GM12878 (cell line): ENCODE measurements around the gene TSPAN12. TPM values are rescaled to one million over a fixed set of nuclear protein-coding genes. Genes with fewer than 3 reads are reported as not detected.

Experiments
- BACH1 ChIP-seq: fragments of 450-650 bp; IDR thresholded peaks from 2 replicates; pipeline ENCODE4 v1.6.1; 2017; ENCODE audit warnings: mild to moderate bottlenecking, borderline replicate concordance
- BCL11A ChIP-seq: IDR thresholded peaks from 2 replicates; pipeline ENCODE4 v1.6.1; 2011; ENCODE audit warnings: low read depth, low read length
- BHLHE40 ChIP-seq, 2 experiments: fragments of 450-650 bp in 1 of 2; IDR thresholded peaks; 2 replicates each; pipeline ENCODE4 v1.6.1; 2011 to 2017; ENCODE audit warnings: low read depth in 2 of 2, borderline replicate concordance in 1 of 2, improper control_type of control experiment in 1 of 2, low read length in 1 of 2, mild to moderate bottlenecking in 1 of 2
- DPF2 ChIP-seq: fragments of 450-650 bp; IDR thresholded peaks from 2 replicates; pipeline ENCODE4 v1.6.1; 2017; ENCODE audit warnings: mild to moderate bottlenecking
- ESRRA ChIP-seq: IDR thresholded peaks from 2 replicates; pipeline ENCODE4 v1.6.1; 2012; ENCODE audit warnings: mild to moderate bottlenecking, low read length, improper control_type of control experiment
- IKZF2 ChIP-seq, 2 experiments: fragments of 450-650 bp; IDR thresholded peaks; 2 replicates each; pipeline ENCODE4 v1.6.1; 2017; ENCODE audit warnings: mild to moderate bottlenecking in 2 of 2, moderate library complexity in 2 of 2
- KAT2A ChIP-seq: conservative IDR thresholded peaks from 2 replicates; pipeline ENCODE4 v1.6.1; 2011; ENCODE audit warnings: low read depth, low read length; ENCODE audit not compliant: control insufficient read depth
- MTA3 ChIP-seq: IDR thresholded peaks from 2 replicates; pipeline ENCODE4 v1.6.1; 2012; ENCODE audit warnings: low read length, inconsistent platforms, borderline replicate concordance
- NBN ChIP-seq: fragments of 450-650 bp; IDR thresholded peaks from 2 replicates; pipeline ENCODE4 v1.6.1; 2016
- NFIC ChIP-seq: IDR thresholded peaks from 2 replicates; pipeline ENCODE4 v1.6.1; 2012; ENCODE audit warnings: low read depth, mild to moderate bottlenecking, inconsistent platforms, low read length, moderate library complexity
- NKRF ChIP-seq: fragments of 450-650 bp; conservative IDR thresholded peaks from 2 replicates; pipeline ENCODE4 v1.6.1; 2017; ENCODE audit warnings: mild to moderate bottlenecking, moderate library complexity
- PKNOX1 ChIP-seq: fragments of 450-650 bp; IDR thresholded peaks from 2 replicates; pipeline ENCODE4 v1.6.1; 2016; ENCODE audit warnings: mild to moderate bottlenecking
- POLR2A ChIP-seq: IDR thresholded peaks from 2 replicates; pipeline ENCODE4 v1.6.1; 2011; ENCODE audit warnings: low read depth, mild to moderate bottlenecking, low read length
- RAD21 ChIP-seq: IDR thresholded peaks from 2 replicates; pipeline ENCODE4 v1.6.1; 2011; ENCODE audit warnings: mild to moderate bottlenecking, low read depth, low read length, moderate library complexity; ENCODE audit not compliant: insufficient read depth
- SKIL ChIP-seq: fragments of 450-650 bp; IDR thresholded peaks from 2 replicates; pipeline ENCODE4 v1.6.1; 2017; ENCODE audit warnings: mild to moderate bottlenecking, low read depth, inconsistent platforms; ENCODE audit not compliant: poor library complexity, severe bottlenecking
- SMAD1 ChIP-seq: fragments of 450-650 bp; IDR thresholded peaks from 2 replicates; pipeline ENCODE4 v1.6.1; 2018; ENCODE audit warnings: mild to moderate bottlenecking, low read depth; ENCODE audit not compliant: partially characterized antibody
- ZNF687 ChIP-seq: fragments of 450-650 bp; IDR thresholded peaks from 2 replicates; pipeline ENCODE4 v1.6.1; 2017; ENCODE audit warnings: mild to moderate bottlenecking, moderate library complexity
- polyA plus RNA-seq, 11 experiments: library from polyadenylated mRNA; depleted of rRNA in 4 of 11; unstranded in 6 of 11; stranded (reverse) in 5 of 11; fragments of >200 nt; fragmentation: Nextera tagmentation in 4 of 11; fragmentation: Illumina TruSeq in 1 of 11; extraction: Ambion mirVana in 4 of 11; extraction: Trizol in 1 of 11; gene quantifications; 1 replicate in 1 of 11; 2 replicates in 10 of 11; pipeline versions ENCODE4 v1.2.1 to v1.2.3, GENCODE V29; 2011 to 2016; ENCODE audit warnings: inconsistent platforms in 2 of 11, missing spikeins in 2 of 11, low read depth in 1 of 11
- total RNA-seq, 4 experiments: library from RNA; depleted of rRNA in 3 of 4; stranded (reverse); fragments of >200 nt in 3 of 4; fragmentation: Illumina TruSeq in 1 of 4; extraction: Trizol in 1 of 4; gene quantifications; 2 replicates each; pipeline versions ENCODE4 v1.2.1 to v1.2.3, GENCODE V29; 2013 to 2021
- TF ChIP-seq, protein P1 (sequence below): IDR thresholded peaks from 2 replicates; pipeline ENCODE4 v1.6.1; 2011; ENCODE audit warnings: mild to moderate bottlenecking, low read depth, low read length, moderate library complexity; ENCODE audit not compliant: insufficient replicate concordance

Gene TSPAN12
- total and polyA plus RNA-seq, 10 of the 15 experiments (the other 5 are each of a cell fraction or from before 2014, with no cell fraction given): 0.67 to 110 (median 1.3) TPM

DNA sequence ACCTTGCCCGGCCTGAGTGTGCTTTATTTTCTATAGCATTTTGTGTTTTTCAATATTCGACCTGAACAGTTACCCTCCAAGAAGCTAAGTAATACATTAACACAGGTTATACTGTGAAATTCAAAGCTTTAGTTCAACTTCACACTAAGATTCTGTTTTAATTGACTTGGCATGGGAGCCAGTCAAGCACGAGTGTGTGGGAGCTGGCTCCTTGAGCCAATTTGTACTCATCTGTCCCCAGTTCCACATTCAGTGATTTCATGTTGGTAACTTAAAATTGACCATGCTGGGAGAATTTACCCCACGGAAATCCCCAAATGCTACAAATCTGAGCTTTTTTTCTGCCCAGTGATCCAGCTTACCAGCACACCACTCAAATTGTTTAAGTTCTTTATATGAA, 20.3 kb downstream of the TSPAN12 start (continued):
- TF ChIP-seq BHLHE40 (IDR thresholded peaks at IDR 0.05; ENCODE audit: borderline replicate concordance in 1 of 2, low read depth in 2 of 2, low read length in 1 of 2) (peak; percentile 69 to 77), BCL11A (peak; percentile 69; the same call in 1 of the 2 replicates), PKNOX1 (peak; percentile 49; the same call in 1 of the 2 replicates), ESRRA (no peak), ZNF687 (peak; percentile 91), NFIC (no peak), BACH1 (peak; percentile 32; the same call in 1 of the 2 replicates), SMAD1 (peak; percentile 37), POLR2A (no peak), NKRF (no peak), KAT2A (no peak), IKZF2 (IDR thresholded peaks at IDR 0.05) (peak in 1 of 2 experiments; percentile 0; a peak in 2 of 4 replicates), MTA3 (no peak), NBN (0 out of 2 replicates have a peak, but pooled peaks have one; percentile 22), RAD21 (no peak), DPF2 (no peak; the same call in 1 of the 2 replicates), SKIL (no peak)
- TF ChIP-seq, protein P1, sequence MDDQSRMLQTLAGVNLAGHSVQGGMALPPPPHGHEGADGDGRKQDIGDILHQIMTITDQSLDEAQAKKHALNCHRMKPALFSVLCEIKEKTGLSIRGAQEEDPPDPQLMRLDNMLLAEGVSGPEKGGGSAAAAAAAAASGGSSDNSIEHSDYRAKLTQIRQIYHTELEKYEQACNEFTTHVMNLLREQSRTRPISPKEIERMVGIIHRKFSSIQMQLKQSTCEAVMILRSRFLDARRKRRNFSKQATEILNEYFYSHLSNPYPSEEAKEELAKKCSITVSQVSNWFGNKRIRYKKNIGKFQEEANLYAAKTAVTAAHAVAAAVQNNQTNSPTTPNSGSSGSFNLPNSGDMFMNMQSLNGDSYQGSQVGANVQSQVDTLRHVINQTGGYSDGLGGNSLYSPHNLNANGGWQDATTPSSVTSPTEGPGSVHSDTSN: no peak
